Limb (tissue), 2 donors: Measurements from ENCODE around the gene PIP5K1C.

Experiments used
- DNase-seq, 2 donors: peaks; one replicate each; pipeline ENCODE4 v3.0.0-alpha.2; 2016; ENCODE audit errors: extremely low spot score in 2 of 2

Gene PIP5K1C

GRCh38 chr19:3646336-3647092 lies 53.8 kb downstream of the PIP5K1C start:
- DNase-seq = no peak

GRCh38 chr19:3645726-3646125 lies 54.5 kb downstream of the PIP5K1C start:
- DNase-seq = no peak

GRCh38 chr19:3645067-3645396 lies 55.2 kb downstream of the PIP5K1C start:
- no peak for DNase-seq

DNA sequence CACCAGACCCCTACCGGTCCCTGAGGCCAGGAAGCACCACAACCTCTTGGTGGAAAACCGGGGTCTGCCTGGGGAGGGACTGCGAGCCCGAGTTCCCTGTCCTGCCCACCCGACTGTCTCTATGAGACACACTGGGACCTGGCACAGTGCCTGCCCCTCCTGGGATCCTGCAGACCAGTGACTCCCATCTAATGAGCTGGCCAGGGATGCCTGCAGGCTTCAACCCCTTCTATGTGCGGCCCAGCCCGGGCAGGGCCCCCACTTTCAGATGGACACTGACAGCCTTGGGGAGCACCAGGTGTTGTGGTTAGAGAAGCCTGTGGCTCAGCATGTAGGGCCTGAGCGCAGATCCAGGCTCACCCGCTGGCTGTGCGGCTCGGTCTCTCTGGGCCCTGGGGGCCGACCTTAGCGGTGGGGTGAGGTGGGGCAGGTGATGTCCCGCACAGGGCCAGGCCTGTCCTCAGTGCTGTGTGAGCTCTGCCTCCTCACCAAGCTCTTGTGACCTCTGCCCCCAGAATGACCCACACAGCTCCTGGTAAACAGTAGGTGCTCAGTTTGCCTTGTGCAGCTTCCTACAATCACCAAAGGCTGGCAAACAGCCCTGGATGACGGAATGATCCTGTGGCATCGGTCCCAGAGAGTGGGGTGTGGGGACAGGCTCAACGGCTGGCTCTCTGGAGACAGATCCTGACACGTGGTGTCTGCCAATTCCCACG lies 55.8 kb downstream of the PIP5K1C start:
- no peak for DNase-seq

- DNase-seq = no peak
These were observed 56.5 kb downstream of the PIP5K1C start for GRCh38 chr19:3643674-3644313.

GRCh38 chr19:3642987-3643673 lies 57.1 kb downstream of the PIP5K1C start:
- DNase-seq = no peak

- DNase-seq = no peak
These were observed 58.0 kb downstream of the PIP5K1C start for GRCh38 chr19:3642296-3642695.

- no peak for DNase-seq
These were observed 58.6 kb downstream of the PIP5K1C start for GRCh38 chr19:3641515-3642269.

- DNase-seq = no peak
These were observed 60.8 kb downstream of the PIP5K1C start for GRCh38 chr19:3639479-3639878.

DNA sequence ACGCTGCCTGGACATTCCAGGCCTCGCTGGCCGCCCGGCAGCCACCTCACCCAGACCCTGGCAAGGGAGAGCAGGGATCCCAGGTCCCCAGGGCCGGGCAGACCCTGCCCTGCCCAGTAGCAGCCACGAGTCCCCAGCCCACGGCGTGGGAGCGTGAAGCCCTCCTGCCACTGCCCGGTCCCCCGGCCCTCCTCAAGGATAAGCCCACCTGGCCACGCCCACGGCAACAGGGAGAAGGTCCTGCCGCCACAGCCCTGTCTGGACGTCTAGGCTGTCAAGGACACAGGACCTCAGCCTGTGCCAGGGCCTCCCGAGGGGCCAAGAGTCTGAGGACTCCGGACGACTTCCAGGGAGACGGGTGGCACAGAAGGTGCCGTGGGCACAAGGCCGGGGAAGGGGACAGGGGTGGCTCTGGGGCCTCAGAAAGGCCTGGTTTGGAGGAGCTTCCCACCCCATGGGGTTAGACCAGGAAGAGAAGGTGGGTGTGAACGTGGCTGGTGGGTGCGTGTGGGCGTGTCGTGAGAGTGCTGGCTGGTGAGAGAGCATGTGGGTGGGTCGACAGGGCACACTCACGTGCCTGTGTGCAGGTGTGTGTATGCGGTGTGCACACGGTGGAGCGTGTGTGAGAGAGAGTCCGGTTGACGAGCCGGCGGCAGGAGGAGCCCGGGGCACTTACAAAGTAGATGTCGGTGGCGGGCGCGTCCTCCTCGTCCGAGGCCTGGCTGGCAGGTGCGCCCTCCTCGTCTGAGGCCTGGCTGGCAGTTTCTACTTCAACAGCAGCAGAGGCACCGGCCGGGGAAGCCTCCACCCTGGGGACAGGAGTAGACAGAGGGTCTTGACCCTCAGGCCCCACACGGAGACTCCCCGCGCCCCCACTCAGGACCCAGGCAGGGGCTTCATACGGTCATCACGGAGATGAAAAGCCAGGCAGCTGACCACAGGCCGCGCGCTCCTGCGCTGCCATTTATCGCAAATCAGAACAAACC lies 61.8 kb downstream of the PIP5K1C start:
- DNase-seq = no peak

DNA sequence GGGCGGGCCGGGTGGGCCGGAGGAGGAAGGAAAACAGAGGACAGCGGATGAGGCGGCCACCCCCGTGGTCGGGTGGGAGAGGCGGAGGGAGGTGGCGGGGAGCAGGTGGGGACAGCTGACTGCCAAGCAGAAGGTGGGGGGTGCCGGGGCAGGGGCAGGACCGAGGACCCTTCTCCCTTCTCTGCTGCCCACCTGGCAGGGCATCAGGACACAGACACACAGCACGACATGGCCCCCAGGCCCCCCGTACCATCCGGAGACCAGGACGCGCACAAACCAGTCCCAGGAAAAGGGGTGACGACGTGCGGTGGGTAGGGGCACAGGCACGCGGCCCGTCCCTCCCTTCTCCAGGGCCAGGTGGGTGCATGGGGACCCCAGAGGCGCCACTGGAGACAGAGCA lies 62.6 kb downstream of the PIP5K1C start:
- DNase-seq = no peak

GRCh38 chr19:3636962-3637361 lies 63.3 kb downstream of the PIP5K1C start:
- no peak for DNase-seq

- no peak for DNase-seq
These were observed 63.8 kb downstream of the PIP5K1C start for GRCh38 chr19:3636506-3636905.

GRCh38 chr19:3634496-3635045 lies 65.7 kb downstream of the PIP5K1C start:
- DNase-seq = no peak

- no peak for DNase-seq
These were observed 66.7 kb downstream of the PIP5K1C start for GRCh38 chr19:3633559-3633988.

DNA sequence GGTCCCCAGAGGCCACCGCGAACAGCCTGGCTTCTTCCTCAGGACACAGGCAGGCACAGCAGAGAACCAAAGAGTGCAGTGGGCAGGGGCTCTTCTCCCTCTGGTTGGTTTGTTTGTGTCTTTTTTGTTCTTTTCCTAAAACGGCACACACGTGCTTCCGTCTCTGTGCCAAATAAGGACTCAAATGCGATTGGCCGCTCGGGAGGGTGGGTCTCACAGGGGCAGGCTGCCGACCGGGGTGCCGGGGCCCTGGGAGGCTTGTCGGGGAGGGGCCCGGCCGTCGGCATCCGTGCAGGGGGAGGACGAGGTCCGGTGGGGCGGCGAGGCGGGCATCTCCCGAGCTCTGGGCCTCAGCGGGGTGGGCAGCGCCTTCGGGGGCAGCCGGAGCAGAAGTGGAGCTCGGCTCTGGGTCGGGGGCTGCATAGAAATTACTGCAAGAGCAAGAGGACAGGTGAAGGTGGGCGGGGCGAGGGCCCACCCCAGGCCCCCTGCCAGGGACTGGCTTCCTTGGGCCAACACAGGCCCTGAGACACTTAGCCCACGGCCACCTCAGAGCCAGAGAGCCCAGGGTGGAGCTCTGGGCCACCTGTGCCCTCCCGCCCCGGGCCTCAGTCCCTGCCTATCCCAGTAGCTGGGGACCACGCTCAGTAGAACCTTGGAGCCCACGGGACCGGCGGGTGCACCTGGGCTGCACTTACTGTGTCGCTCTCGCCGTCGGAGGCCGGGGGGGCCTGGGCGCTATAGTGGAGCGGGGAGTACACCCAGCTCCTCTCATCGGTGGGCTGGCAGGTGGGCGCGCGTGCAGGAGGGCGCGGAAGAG lies 67.3 kb downstream of the PIP5K1C start:
- no peak for DNase-seq

- DNase-seq = no peak
These were observed 68.2 kb downstream of the PIP5K1C start for GRCh38 chr19:3632098-3632497.

DNA sequence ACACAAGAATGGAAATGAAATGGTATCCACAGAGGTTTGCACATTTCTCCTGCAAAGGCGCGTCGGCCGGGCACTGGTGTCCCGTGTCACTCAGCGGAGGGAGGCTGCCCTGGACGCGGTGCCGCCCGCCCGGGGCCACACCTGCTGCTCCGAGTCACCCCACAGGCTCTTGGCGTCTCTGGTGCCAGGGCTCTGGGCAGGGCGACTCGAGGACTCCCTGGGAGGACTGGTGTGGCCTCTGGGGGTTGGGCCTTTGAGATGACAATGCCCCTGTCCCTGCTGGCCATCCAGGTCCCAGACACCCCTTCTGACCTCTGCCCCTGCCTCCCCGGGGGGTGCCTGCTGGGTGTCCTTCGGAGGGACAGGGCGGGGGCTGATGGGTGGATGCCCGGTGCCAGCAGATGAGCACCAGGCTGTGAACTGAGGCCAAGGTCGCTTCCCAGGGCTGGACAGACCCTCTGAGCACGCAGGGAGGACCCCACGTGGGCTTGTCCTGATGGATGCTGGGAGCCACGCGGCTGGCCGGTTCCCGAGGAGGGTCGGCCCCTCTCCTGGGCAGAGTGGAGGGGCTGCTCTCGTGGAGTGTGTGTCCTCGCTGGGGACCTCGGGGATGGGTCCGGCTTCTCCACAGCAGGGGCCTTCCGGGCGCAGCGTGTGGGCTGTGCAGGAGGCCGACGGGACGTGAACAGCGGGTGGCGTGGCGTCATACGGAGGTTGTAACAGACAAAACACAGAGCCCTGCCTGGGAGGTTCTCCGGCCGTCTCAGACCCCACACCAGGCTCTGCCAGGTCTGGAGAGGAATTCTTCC lies 69.0 kb downstream of the PIP5K1C start:
- DNase-seq = no peak
